HFFc6 (cell line): ENCODE results near the gene TRIM41. TPM values are rescaled to one million over a fixed set of nuclear protein-coding genes. Genes with fewer than 3 reads are reported as not detected.

Experiments used
- DNase-seq: peaks from one replicate; pipeline ENCODE4 v3.0.0-alpha.2; 2018
- H3K27ac Mint-ChIP-seq: 2 replicates; pipeline ENCODE4 v1.8.0; 2020; ENCODE audit warnings: mild to moderate bottlenecking, mixed read lengths
- H3K27me3 Mint-ChIP-seq: 2 replicates; pipeline ENCODE4 v1.8.0; 2021; ENCODE audit warnings: mild to moderate bottlenecking, moderate library complexity, mixed read lengths; ENCODE audit not compliant: insufficient read depth
- H3K36me3 Mint-ChIP-seq: 2 replicates; pipeline ENCODE4 v1.8.0; 2021; ENCODE audit warnings: low read depth, mixed read lengths
- H3K4me1 Mint-ChIP-seq: 2 replicates; pipeline ENCODE4 v1.8.0; 2020; ENCODE audit warnings: low read depth, mixed read lengths
- H3K4me3 Mint-ChIP-seq: 2 replicates; pipeline ENCODE4 v1.8.0; 2020; ENCODE audit warnings: mild to moderate bottlenecking, moderate library complexity, mixed read lengths
- H3K9me3 Mint-ChIP-seq: 2 replicates; pipeline ENCODE4 v1.8.0; 2020; ENCODE audit warnings: mild to moderate bottlenecking, mixed read lengths
- total RNA-seq, 6 experiments: library from RNA; stranded (reverse); fragmentation: NEBNext Ultra II Directional; extraction: Animal tissue kit (Norgen Biotek cat#: 25700); gene quantifications; 2 replicates in 1 of 6; 3 replicates in 5 of 6; pipeline ENCODE4 v1.2.3, GENCODE V29; 2021
- TF ChIP-seq, protein P1 (sequence below): fragments of 200-600 bp; sonication (generic); IDR thresholded peaks from 2 replicates; pipeline ENCODE4 v1.5.0; 2021; ENCODE audit warnings: antibody characterized with exemption, mild to moderate bottlenecking

Gene TRIM41
- total RNA-seq, 6 experiments from 2014 or later, result 20.3 to 24.0 (median 22.5) TPM

DNA sequence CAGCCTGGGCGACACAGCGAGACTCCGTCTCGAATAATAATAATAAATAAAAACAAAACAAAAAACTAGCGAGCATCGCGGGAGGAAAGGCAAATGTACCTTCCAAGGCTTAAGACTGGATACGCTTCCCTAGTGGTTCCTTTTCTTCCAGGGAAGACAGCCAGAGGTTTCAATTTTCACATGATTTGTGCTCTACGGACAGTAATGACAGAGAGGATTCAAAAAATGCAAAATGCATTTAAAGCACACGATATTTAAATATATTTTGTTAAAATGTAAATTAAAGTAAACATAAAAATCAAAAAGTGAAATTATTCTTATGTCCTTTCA, 4.3 kb upstream of the TRIM41 start:
- H3K4me3 Mint-ChIP-seq, result peak overlapping the region; percentile 86
- no peaks in the 10 kb centered on the region for H3K36me3 Mint-ChIP-seq
- no peak for DNase-seq
- H3K27ac Mint-ChIP-seq, result peak overlapping the region; percentile 83; the same call in 1 of the 2 replicates
- peaks cover 32% of the 10 kb centered on the region for H3K4me1 Mint-ChIP-seq
- no peaks in the 10 kb centered on the region; the same call in 1 of the 2 replicates for H3K9me3 Mint-ChIP-seq
- H3K27me3 Mint-ChIP-seq, result peaks cover 22% of the 10 kb centered on the region
- TF ChIP-seq, protein P1, sequence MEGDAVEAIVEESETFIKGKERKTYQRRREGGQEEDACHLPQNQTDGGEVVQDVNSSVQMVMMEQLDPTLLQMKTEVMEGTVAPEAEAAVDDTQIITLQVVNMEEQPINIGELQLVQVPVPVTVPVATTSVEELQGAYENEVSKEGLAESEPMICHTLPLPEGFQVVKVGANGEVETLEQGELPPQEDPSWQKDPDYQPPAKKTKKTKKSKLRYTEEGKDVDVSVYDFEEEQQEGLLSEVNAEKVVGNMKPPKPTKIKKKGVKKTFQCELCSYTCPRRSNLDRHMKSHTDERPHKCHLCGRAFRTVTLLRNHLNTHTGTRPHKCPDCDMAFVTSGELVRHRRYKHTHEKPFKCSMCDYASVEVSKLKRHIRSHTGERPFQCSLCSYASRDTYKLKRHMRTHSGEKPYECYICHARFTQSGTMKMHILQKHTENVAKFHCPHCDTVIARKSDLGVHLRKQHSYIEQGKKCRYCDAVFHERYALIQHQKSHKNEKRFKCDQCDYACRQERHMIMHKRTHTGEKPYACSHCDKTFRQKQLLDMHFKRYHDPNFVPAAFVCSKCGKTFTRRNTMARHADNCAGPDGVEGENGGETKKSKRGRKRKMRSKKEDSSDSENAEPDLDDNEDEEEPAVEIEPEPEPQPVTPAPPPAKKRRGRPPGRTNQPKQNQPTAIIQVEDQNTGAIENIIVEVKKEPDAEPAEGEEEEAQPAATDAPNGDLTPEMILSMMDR, result no peak

- H3K27ac Mint-ChIP-seq, result no peak overlapping the region
- peaks cover 22% of the 10 kb centered on the region for H3K27me3 Mint-ChIP-seq
Measured at GRCh38 chr5:181219262-181220177, 3.6 kb upstream of the TRIM41 start.

GRCh38 chr5:181220178-181220515, 2.9 kb upstream of the TRIM41 start:
- no peak overlapping the region for H3K4me3 Mint-ChIP-seq
- peaks cover 46% of the 10 kb centered on the region for H3K4me1 Mint-ChIP-seq
- no peaks in the 10 kb centered on the region; the same call in 1 of the 2 replicates for H3K9me3 Mint-ChIP-seq
- H3K36me3 Mint-ChIP-seq, result no peaks in the 10 kb centered on the region; the same call in 1 of the 2 replicates
- DNase-seq, result no peak
- peaks cover 22% of the 10 kb centered on the region for H3K27me3 Mint-ChIP-seq
- no peak overlapping the region for H3K27ac Mint-ChIP-seq
- TF ChIP-seq, protein P1, result no peak

More at GRCh38 chr5:181219262-181220177, 3.6 kb upstream of the TRIM41 start:
- Mint-ChIP-seq H3K4me3 (no peak overlapping the region), H3K36me3 (no peaks in the 10 kb centered on the region; the same call in 1 of the 2 replicates), H3K9me3 (no peaks in the 10 kb centered on the region; the same call in 1 of the 2 replicates), H3K4me1 (peaks cover 40% of the 10 kb centered on the region)
- TF ChIP-seq, protein P1, result no peak
- DNase-seq, result no peak

DNA sequence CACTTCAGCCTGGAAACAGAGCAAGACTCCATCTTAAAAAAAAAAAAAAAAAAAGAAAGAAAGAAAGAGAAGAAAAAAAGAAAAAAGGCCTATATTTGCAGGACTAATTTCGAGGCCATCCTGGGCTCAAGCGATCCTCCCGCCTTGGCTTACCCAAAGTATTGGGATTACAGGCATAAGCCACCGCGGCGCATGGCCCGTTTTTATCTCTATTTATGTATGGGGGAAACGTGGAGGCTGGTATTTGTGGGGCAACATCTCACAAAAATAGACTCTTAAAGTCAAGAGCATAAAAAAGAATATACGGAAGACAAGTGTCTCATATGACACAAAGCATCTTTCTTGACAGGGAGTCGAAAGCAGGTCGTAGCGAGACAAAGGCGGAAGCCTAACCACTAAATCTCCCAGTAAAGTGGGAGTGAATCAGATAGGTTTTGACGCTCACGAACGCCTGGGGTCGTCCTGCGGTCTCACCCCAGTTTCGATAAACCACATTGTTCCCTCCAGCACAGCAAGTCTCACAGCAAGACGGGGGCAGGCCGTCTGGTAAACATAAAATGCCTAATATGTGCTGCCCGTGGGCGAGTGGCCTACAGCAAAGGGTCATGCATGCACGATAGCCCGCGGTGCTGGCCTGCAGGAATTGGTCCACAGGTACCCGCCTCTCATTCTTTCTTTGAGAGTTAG, 1.8 kb upstream of the TRIM41 start:
- peak overlapping the region; percentile 96 for H3K4me3 Mint-ChIP-seq
- no peaks in the 10 kb centered on the region; the same call in 1 of the 2 replicates for H3K9me3 Mint-ChIP-seq
- peaks cover 22% of the 10 kb centered on the region for H3K27me3 Mint-ChIP-seq
- peak overlapping the region; percentile 98 for H3K27ac Mint-ChIP-seq
- no peaks in the 10 kb centered on the region; the same call in 1 of the 2 replicates for H3K36me3 Mint-ChIP-seq
- no peak for DNase-seq
- TF ChIP-seq, protein P1, result no peak
- peaks cover 51% of the 10 kb centered on the region for H3K4me1 Mint-ChIP-seq

DNA sequence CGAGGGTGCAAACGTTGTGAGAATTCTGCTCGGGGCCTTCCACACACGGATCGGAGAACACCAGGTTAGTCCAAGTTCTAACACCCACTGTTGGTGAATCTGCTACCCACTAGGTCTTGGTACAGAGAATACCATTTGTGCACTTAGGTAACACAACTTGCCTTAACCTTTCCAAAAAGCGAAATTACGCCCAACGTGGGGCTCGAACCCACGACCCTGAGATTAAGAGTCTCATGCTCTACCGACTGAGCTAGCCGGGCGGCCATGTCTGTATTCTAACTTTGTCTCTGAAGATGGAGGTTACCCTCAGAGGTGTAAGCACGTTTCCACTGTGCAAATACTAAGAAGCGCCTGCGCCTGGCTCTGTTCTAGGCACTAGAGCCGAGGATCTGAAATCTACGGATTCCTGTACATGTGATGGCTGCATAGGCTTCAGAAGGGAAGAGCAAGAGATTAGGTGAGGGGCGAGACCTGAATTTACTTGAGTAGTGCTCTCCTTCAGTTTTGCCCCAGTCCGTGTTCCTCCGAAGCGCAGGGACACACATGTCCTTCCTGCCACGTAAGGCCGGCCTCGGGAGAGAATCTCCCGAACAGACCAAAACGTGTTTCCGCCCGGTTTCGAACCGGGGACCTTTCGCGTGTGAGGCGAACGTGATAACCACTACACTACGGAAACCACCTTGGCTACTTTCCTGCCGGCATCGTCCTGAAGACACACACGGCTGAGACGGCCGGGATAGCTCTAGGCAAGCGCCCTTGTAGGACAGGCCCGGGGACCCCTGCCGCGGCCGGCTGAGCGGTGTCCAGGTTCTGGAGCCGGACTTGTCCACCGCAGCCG, 1.1 kb upstream of the TRIM41 start:
- Mint-ChIP-seq H3K4me1 (peaks cover 52% of the 10 kb centered on the region), H3K27ac (peak overlapping the region; percentile 98)
- TF ChIP-seq, protein P1, result no peak

More for the DNA sequence above, 1.1 kb upstream of the TRIM41 start:
- Mint-ChIP-seq H3K9me3 (no peaks in the 10 kb centered on the region; the same call in 1 of the 2 replicates), H3K27me3 (peaks cover 22% of the 10 kb centered on the region), H3K36me3 (no peaks in the 10 kb centered on the region; the same call in 1 of the 2 replicates), H3K4me3 (peak overlapping the region; percentile 96)
- DNase-seq, result peak; percentile 99
